Activated CD8-positive, alpha-beta memory T cell treated with anti-CD3 and anti-CD28 coated beads, Interleukin-2, amount 50 U/mL, for 24 hours (primary cell): Measurements from ENCODE around the gene CDKN1A.

Experiments
- DNase-seq: peaks from one replicate; pipeline ENCODE4 v3.0.0-alpha.2; 2020; ENCODE audit errors: extremely low read depth

The CDKN1A gene

GRCh38 chr6:36655085-36655724 lies 23.3 kb upstream of the CDKN1A start:
- no peak for DNase-seq

GRCh38 chr6:36656441-36656840 lies 22.1 kb upstream of the CDKN1A start:
- DNase-seq, result no peak

- no peak for DNase-seq
Measured at GRCh38 chr6:36657271-36657670, 21.2 kb upstream of the CDKN1A start.

GRCh38 chr6:36657942-36658544 lies 20.5 kb upstream of the CDKN1A start:
- no peak for DNase-seq

- DNase-seq, result no peak
Measured at GRCh38 chr6:36659271-36659670, 19.2 kb upstream of the CDKN1A start.

- DNase-seq, result no peak
Measured at GRCh38 chr6:36660771-36661471, 17.6 kb upstream of the CDKN1A start.

GRCh38 chr6:36662380-36662779 lies 16.1 kb upstream of the CDKN1A start:
- DNase-seq, result no peak

GRCh38 chr6:36662827-36663256 lies 15.7 kb upstream of the CDKN1A start:
- DNase-seq, result no peak

- DNase-seq, result no peak
Measured at GRCh38 chr6:36663504-36664446, 14.7 kb upstream of the CDKN1A start.

GRCh38 chr6:36665180-36665579 lies 13.3 kb upstream of the CDKN1A start:
- no peak for DNase-seq

GRCh38 chr6:36666287-36666686 lies 12.2 kb upstream of the CDKN1A start:
- DNase-seq, result no peak

- no peak for DNase-seq
Measured at GRCh38 chr6:36666826-36667591, 11.5 kb upstream of the CDKN1A start.

GRCh38 chr6:36668591-36668990 lies 9.9 kb upstream of the CDKN1A start:
- DNase-seq, result no peak

GRCh38 chr6:36669002-36669401 lies 9.5 kb upstream of the CDKN1A start:
- no peak for DNase-seq

- no peak for DNase-seq
Measured at GRCh38 chr6:36670271-36670670, 8.2 kb upstream of the CDKN1A start.

GRCh38 chr6:36671687-36672375 lies 6.7 kb upstream of the CDKN1A start:
- DNase-seq, result no peak

GRCh38 chr6:36673882-36674281 lies 4.6 kb upstream of the CDKN1A start:
- DNase-seq, result no peak

- no peak for DNase-seq
Measured at GRCh38 chr6:36674942-36675341, 3.6 kb upstream of the CDKN1A start.

- no peak for DNase-seq
Measured at GRCh38 chr6:36676141-36677058, 2.1 kb upstream of the CDKN1A start.
